A204.1 (cell line): ENCODE measurements around the gene LPIN2.
"Not testable (repeated sequence)": the region's sequence is repeated elsewhere in the genome, so short reads cannot be mapped to it uniquely, and the experiment has no call there.

Source experiments
- FAIRE-seq: peaks from 2 replicates; lab custom pipeline; 2012; peaks lifted over from hg19 to GRCh38; lab: Jason Lieb, UNC

LPIN2 gene

GRCh38 chr18:3013024-3013804 is at the start of gene LPIN2:
LPIN2 (minus strand) TSS chr18:3013144; CDS start chr18:2960840, 52,304 bp downstream.
- FAIRE-seq: peak; percentile 73

GRCh38 chr18:3061581-3062312 is 48.8 kb upstream of the LPIN2 start:
- FAIRE-seq: no peak

GRCh38 chr18:3060667-3061580 is 48.0 kb upstream of the LPIN2 start:
- FAIRE-seq: no peak

- no peak for FAIRE-seq
Measured at GRCh38 chr18:3059272-3059671, 46.3 kb upstream of the LPIN2 start.

GRCh38 chr18:3058328-3059191 is 45.6 kb upstream of the LPIN2 start:
- no peak for FAIRE-seq

GRCh38 chr18:3057526-3057925 is 44.6 kb upstream of the LPIN2 start:
- no peak for FAIRE-seq

- FAIRE-seq: no peak
Measured at GRCh38 chr18:3056311-3056710, 43.4 kb upstream of the LPIN2 start.

GRCh38 chr18:3055816-3056215 is 42.9 kb upstream of the LPIN2 start:
- FAIRE-seq: no peak

- FAIRE-seq: no peak
Measured at GRCh38 chr18:3055186-3055728, 42.3 kb upstream of the LPIN2 start.

GRCh38 chr18:3054780-3055179 is 41.8 kb upstream of the LPIN2 start:
- no peak for FAIRE-seq

GRCh38 chr18:3054214-3054613 is 41.3 kb upstream of the LPIN2 start:
- no peak for FAIRE-seq

GRCh38 chr18:3053081-3053480 is 40.1 kb upstream of the LPIN2 start:
- no peak for FAIRE-seq

- FAIRE-seq: no peak
Measured at GRCh38 chr18:3052411-3052758, 39.4 kb upstream of the LPIN2 start.

GRCh38 chr18:3051718-3052410 is 38.9 kb upstream of the LPIN2 start:
- no peak for FAIRE-seq

- FAIRE-seq: not testable (repeated sequence)
Measured at GRCh38 chr18:3049897-3050454, 37.0 kb upstream of the LPIN2 start.

- FAIRE-seq: no peak
Measured at GRCh38 chr18:3048820-3049349, 35.9 kb upstream of the LPIN2 start.

GRCh38 chr18:3048121-3048520 is 35.2 kb upstream of the LPIN2 start:
- no peak for FAIRE-seq

- no peak for FAIRE-seq
Measured at GRCh38 chr18:3046216-3046808, 33.4 kb upstream of the LPIN2 start.

GRCh38 chr18:3044931-3045698 is 32.2 kb upstream of the LPIN2 start:
- no peak for FAIRE-seq
